Measurements from ENCODE around the gene TANC1.

The TANC1 gene

DNA sequence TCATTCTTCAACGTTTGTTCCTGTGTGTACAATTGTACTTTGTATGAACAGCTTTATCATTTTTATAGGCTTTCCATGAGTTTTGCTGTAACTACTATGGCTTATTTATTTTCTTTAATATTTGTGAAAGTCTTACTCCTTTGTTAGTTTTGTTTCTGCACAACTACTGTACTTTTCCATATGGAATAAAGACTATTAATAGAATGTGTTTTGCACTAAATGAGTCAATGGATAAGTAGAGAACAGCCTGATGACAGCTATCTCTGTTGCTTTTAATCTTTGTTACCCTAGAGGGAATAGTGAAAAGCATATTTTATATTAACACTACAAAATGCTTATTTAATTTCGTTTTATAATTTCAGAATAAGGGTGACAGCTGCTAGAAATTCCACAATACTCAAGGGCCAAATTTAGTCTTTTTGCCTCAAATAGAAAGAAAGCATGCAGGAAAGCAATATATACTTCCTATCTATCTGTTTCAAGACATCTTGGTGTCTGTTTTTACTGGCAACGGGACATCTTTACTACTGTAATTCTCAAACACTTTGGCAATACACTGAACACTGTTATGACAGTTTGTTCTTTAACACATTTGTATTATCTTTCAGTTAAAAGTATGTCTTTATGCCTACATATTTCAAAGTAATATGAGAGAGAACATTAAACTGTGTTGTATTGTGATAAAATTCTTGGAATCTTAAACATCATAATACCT lies 264.2 kb downstream of the TANC1 start:
- no peak for DNase-seq

- no peak for DNase-seq
Observed at GRCh38 chr2:159234868-159235267, 266.4 kb downstream of the TANC1 start.

- DNase-seq = no peak
Observed at GRCh38 chr2:159243529-159243928, 275.1 kb downstream of the TANC1 start.

DNA sequence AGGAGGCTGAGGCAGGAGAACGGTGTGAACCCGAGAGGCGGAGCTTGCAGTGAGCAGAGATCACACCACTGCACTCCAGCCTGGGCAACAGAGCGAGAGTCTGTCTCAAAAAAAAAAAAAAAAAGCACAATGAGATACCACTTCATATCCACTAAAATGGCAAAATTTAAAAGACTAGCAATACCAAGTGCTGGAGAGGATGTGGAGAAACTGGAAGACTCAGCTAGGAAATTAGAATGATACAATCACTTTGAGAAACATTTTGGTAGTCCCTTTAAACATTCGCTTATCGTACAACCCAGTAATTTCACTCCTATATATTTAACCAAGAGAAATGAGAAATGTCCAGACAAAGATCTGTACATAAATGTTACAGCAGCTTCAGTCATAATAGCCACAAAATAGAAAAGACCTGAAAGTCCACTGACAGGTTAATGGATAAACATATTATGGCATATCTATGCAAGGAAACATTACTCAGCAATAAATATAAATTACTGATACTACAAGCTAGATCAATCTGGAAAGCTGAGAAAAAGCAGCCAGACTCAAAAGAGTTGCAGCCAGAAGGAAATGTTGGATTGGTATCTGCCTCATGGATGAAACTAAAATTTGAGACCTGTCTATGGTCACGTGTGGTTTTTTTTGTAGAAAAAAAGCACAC lies 278.0 kb downstream of the TANC1 start:
- no peak for DNase-seq

DNA sequence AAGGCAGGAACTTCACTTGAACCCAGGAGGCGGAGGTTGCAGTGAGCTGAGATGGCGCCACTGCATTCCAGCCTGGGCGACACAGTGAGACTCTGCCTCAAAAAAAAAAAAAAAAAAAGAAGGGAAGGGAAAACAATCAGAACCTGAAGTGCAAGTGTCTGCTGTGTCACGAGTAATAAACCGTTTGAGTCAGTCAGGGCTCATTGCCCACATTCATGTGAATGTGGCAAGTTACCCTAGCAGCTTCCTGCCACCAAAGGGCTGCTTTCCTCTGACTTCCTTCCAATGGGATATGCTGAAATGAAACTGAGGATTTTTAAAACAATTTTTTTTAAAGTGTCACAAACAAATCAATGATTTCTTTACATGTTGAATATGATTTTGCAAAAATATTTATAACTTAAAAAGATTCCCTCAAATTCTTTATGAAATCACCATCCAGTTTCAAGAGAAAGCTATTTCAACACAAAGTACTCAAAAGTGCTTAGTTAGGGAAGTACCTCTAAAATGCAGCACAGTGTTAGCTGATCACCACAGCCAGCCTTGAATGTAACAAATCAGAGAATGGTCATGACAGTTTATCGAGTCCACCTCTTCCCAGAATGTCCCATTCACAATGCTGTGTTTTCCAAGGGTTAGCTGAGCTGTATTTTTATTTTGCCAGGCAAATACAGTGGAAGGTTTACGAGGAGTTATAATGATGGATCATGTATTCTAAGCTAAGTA lies 281.7 kb downstream of the TANC1 start:
- DNase-seq = no peak

GRCh38 chr2:159251296-159252173 lies 283.1 kb downstream of the TANC1 start:
- DNase-seq = no peak

DNA sequence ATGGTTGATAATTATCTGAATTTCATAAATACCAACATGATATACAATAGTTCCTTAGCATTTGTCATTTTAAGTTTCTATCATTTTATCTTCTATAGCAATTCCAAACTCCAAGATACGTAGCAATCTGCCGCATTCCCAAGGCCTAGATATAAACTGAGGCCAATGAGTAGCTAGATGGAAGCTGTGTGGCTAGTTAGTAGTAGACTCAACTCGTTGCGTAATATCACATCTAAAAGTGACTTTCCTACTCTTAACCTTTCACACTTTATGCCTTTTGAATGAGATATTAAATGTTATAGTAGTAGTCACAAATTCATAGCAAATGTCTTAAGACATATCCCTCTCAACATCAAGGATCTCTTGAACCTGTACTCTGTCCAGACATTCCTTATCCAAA lies 284.5 kb downstream of the TANC1 start:
- no peak for DNase-seq

GRCh38 chr2:159256159-159256558 lies 287.7 kb downstream of the TANC1 start:
- no peak for DNase-seq

DNA sequence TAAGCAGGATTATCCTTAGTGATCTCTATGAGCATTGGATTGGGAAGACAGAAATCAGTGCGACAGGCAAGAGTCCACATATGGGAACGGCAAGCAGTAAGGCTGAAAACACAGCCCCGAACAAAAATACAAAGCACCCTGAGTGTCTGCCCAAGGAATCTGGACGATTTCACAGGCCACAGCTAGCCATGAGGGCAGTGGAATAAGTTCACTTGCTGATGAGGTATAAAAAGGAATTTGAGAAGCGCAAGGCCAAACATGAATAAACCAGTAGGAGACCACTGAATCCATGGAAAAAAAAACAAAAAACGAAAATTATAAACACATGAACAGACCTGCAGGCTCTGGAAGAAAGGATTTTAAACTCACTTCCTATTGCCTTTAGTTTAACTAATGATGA lies 293.8 kb downstream of the TANC1 start:
- DNase-seq = no peak

- DNase-seq = no peak
Observed at GRCh38 chr2:159262904-159263303, 294.5 kb downstream of the TANC1 start.

- DNase-seq = no peak
Observed at GRCh38 chr2:159265171-159265576, 296.7 kb downstream of the TANC1 start.

GRCh38 chr2:159266554-159266953 lies 298.1 kb downstream of the TANC1 start:
- DNase-seq = no peak

- no peak for DNase-seq
Observed at GRCh38 chr2:159267921-159268320, 299.5 kb downstream of the TANC1 start.

GRCh38 chr2:159270744-159271379 lies 302.4 kb downstream of the TANC1 start:
- no peak for DNase-seq

DNA sequence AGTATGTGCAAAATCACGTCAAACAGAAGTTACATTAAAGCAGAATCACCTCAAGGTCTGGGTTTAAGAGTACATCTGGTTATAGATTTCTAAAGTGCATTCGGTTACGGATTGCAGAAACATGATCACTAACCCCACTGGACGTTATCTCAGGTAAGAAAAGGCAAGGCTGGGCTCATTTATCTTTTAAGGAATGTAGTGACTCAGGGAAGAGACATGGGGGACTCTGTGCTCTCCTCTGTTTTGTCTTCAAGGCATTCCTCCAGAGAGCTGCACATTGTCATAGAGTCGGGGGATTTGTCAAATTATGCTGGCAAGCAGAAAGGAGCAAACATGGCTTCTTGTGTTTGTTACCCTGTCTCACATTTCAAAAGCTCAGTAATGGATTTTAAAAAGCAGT lies 303.7 kb downstream of the TANC1 start:
- no peak for DNase-seq

DNA sequence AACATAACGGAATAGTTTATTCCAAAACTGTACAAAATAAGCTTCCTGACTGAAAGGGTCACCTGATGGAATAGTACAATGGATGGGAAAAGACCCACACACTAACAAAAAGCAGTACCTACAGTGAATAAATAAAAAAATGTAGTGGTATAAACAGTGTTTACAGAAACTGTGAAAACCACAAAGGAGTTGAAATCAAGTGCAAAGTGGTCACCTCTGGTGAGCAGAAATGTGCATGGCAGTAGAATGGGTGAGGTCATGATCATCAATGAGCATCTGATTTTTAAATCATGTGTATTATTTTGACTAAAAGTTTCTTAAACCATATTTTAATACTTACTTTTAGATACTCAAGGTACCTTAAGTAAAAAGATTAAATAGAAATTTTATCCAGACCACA lies 306.7 kb downstream of the TANC1 start:
- no peak for DNase-seq

GRCh38 chr2:159279700-159280099 lies 311.3 kb downstream of the TANC1 start:
- DNase-seq = no peak

- DNase-seq = no peak
Observed at GRCh38 chr2:159281002-159281401, 312.6 kb downstream of the TANC1 start.

Measured in CD4-positive, alpha-beta T cell treated with Interleukin-21 for 1 hour (primary cell).